GM10266 (cell line): ENCODE data around the gene FAM162B.

Source experiments
- DNase-seq: peaks from one replicate; pipeline ENCODE4 v3.0.0; 2012; ENCODE audit errors: extremely low spot score
- CTCF ChIP-seq: IDR thresholded peaks from 2 replicates; pipeline ENCODE4 v1.5.1; 2012; ENCODE audit warnings: mild to moderate bottlenecking, low read depth; ENCODE audit not compliant: control insufficient read depth, insufficient read depth; ENCODE audit errors: missing control alignments

Gene FAM162B

GRCh38 chr6:116779573-116780164 lies 14.2 kb upstream of the FAM162B start:
- TF ChIP-seq CTCF, result peak; percentile 25
- DNase-seq, result no peak

- TF ChIP-seq CTCF, result no peak
Observed at GRCh38 chr6:116773886-116774285, 8.4 kb upstream of the FAM162B start.

GRCh38 chr6:116772450-116772849 lies 6.9 kb upstream of the FAM162B start:
- TF ChIP-seq CTCF, result no peak
- DNase-seq, result no peak

More at GRCh38 chr6:116773886-116774285, 8.4 kb upstream of the FAM162B start:
- no peak for DNase-seq

GRCh38 chr6:116767715-116768114 lies 2.2 kb upstream of the FAM162B start:
- no peak for DNase-seq
- no peak for TF ChIP-seq CTCF

GRCh38 chr6:116766506-116767176 lies 1.1 kb upstream of the FAM162B start:
- TF ChIP-seq CTCF, result no peak
- DNase-seq, result no peak

- no peak for DNase-seq
- TF ChIP-seq CTCF, result no peak
Observed at GRCh38 chr6:116764629-116764960, 924 bp downstream of the FAM162B start.

GRCh38 chr6:116763906-116764628 lies 1.5 kb downstream of the FAM162B start:
- TF ChIP-seq CTCF, result no peak
- DNase-seq, result no peak
